Measurements from ENCODE around the gene BATF2. TPM values are rescaled to one million over a fixed set of nuclear protein-coding genes. Genes with fewer than 3 reads are reported as not detected.
A peak's percentile ranks its signal among the peaks of the same experiment; 100 is the strongest.

The BATF2 gene
- total and polyA plus RNA-seq, 3 donors from 2014 or later = 0.94 to 2.7 (median 1.5) TPM

GRCh38 chr11:64998690-64999431 is 2.1 kb upstream of the BATF2 start:
- no peaks in the 10 kb centered on the region for H3K27me3 ChIP-seq
- H3K9me3 ChIP-seq = no peaks in the 10 kb centered on the region
- no peak for TF ChIP-seq POLR2A (IDR thresholded peaks at IDR 0.05)
- TF ChIP-seq CTCF (IDR thresholded peaks at IDR 0.05) = no peak
- H3K27ac ChIP-seq = no peak overlapping the region
- H3K4me3 ChIP-seq = no peak overlapping the region
- intact Hi-C loops (cut with DNase I; ENCODE audit: low total_unique reads) = no loop called here
- no peak for DNase-seq
- WGBS, 2 donors = 80% methylated on average over 9 of the region's 9 CpGs
- H3K36me3 ChIP-seq (ENCODE audit: low read depth, missing control alignments) = no peaks in the 10 kb centered on the region
- H3K4me1 ChIP-seq = no peaks in the 10 kb centered on the region

- intact Hi-C loops (cut with DNase I; ENCODE audit: low total_unique reads) = no loop called here
- WGBS, 2 donors = 90 to 92% methylated on average over 1 of the region's 1 CpG
Observed at GRCh38 chr11:64998141-64998540, 1.4 kb upstream of the BATF2 start.

GRCh38 chr11:64996327-64996709 is 453 bp downstream of the BATF2 start:
- Histone ChIP-seq H3K9me3 (no peaks in the 10 kb centered on the region), H3K4me1 (no peaks in the 10 kb centered on the region), H3K27ac (no peak overlapping the region), H3K4me3 (peak overlapping the region in 1 of 2 donors; percentile 37), H3K27me3 (no peaks in the 10 kb centered on the region), H3K36me3 (ENCODE audit: low read depth, missing control alignments) (no peaks in the 10 kb centered on the region)
- intact Hi-C loops (cut with DNase I; ENCODE audit: low total_unique reads) = no loop called here
- 51 to 58% methylated on average over 11 of the region's 11 CpGs for WGBS, 2 donors
- no peak for TF ChIP-seq POLR2A (IDR thresholded peaks at IDR 0.05)
- TF ChIP-seq CTCF (IDR thresholded peaks at IDR 0.05) = no peak
- DNase-seq = no peak

More at GRCh38 chr11:64998141-64998540, 1.4 kb upstream of the BATF2 start:
- no peak overlapping the region for H3K4me3 ChIP-seq
- no peaks in the 10 kb centered on the region for H3K4me1 ChIP-seq
- no peaks in the 10 kb centered on the region for H3K27me3 ChIP-seq
- TF ChIP-seq CTCF (IDR thresholded peaks at IDR 0.05) = no peak
- no peak for TF ChIP-seq POLR2A (IDR thresholded peaks at IDR 0.05)
- no peak for DNase-seq
- no peaks in the 10 kb centered on the region for H3K36me3 ChIP-seq (ENCODE audit: low read depth, missing control alignments)
- no peak overlapping the region for H3K27ac ChIP-seq
- H3K9me3 ChIP-seq = no peaks in the 10 kb centered on the region

GRCh38 chr11:64994318-64994717 is 2.5 kb downstream of the BATF2 start:
- H3K4me3 ChIP-seq = no peak overlapping the region
- H3K9me3 ChIP-seq = no peaks in the 10 kb centered on the region
- 83 to 93% methylated on average over 7 of the region's 7 CpGs for WGBS, 2 donors
- H3K27ac ChIP-seq = no peak overlapping the region
- no peak for DNase-seq
- H3K36me3 ChIP-seq (ENCODE audit: low read depth, missing control alignments) = no peaks in the 10 kb centered on the region
- H3K4me1 ChIP-seq = no peaks in the 10 kb centered on the region
- TF ChIP-seq POLR2A (IDR thresholded peaks at IDR 0.05) = no peak
- no peak for TF ChIP-seq CTCF (IDR thresholded peaks at IDR 0.05)
- intact Hi-C loops (cut with DNase I; ENCODE audit: low total_unique reads) = no loop called here
- no peaks in the 10 kb centered on the region for H3K27me3 ChIP-seq
